AG04449 (cell line): ENCODE results near the gene CACNA1G.

Source experiments
- CTCF ChIA-PET: fragments of 350-600 bp; formaldehyde crosslinking; extraction: SDS; loops from one replicate; lab custom pipeline; 2021; ENCODE audit warnings: antibody characterized with exemption; lab: Yijun Ruan, JAX
- POLR2A ChIA-PET: fragments of 400-600, 350-600 bp; formaldehyde crosslinking; extraction: SDS; loops from one replicate; lab custom pipeline; 2020; ENCODE audit warnings: antibody characterized with exemption, inconsistent platforms; lab: Yijun Ruan, JAX
- DNase-seq: peaks from one replicate; pipeline ENCODE4 v3.0.0-alpha.2; 2010; ENCODE audit warnings: low read depth, low spot score
- H3K4me3 ChIP-seq: 2 replicates; pipeline ENCODE4 v1.5.1; 2011; ENCODE audit warnings: low read depth, mild to moderate bottlenecking, control low read depth, low read length
- CTCF ChIP-seq: IDR thresholded peaks from one replicate; pipeline ENCODE4 v1.5.1; 2011; ENCODE audit warnings: mild to moderate bottlenecking, moderate library complexity, low read length, control low read depth, inconsistent platforms; ENCODE audit not compliant: insufficient read depth; ENCODE audit errors: missing control alignments

CACNA1G gene

GRCh38 chr17:50568659-50569058 is 8.1 kb downstream of the CACNA1G start:
- no peak overlapping the region for H3K4me3 ChIP-seq
- no peak for DNase-seq
- POLR2A ChIA-PET = no interaction called here
- no peak for TF ChIP-seq CTCF
- CTCF ChIA-PET = interaction anchor here (1.0 to 1.9 kb wide), 2 partner anchors 18 to 127 kb away, joined by 3 to 5 read pairs; no protein-coding TSS in a partner anchor

- ChIA-PET CTCF (interaction anchor here (0.6 to 2.2 kb wide), 3 partner anchors 18 to 57 kb away, joined by 3 to 8 read pairs (median 4); no protein-coding TSS in a partner anchor), POLR2A (no interaction called here)
- H3K4me3 ChIP-seq = no peak overlapping the region
- no peak for DNase-seq
- TF ChIP-seq CTCF = no peak
Measured at GRCh38 chr17:50569592-50569991, 9.1 kb downstream of the CACNA1G start.

GRCh38 chr17:50570032-50570431 is 9.5 kb downstream of the CACNA1G start:
- ChIA-PET POLR2A (no interaction called here), CTCF (interaction anchor here (0.6 to 2.2 kb wide), 3 partner anchors 18 to 56 kb away, joined by 3 to 8 read pairs (median 4); no protein-coding TSS in a partner anchor)
- TF ChIP-seq CTCF = no peak
- no peak overlapping the region for H3K4me3 ChIP-seq
- DNase-seq = no peak

- no peak for TF ChIP-seq CTCF
Measured at GRCh38 chr17:50570528-50570927, 10.0 kb downstream of the CACNA1G start.

GRCh38 chr17:50571681-50572080 is 11.2 kb downstream of the CACNA1G start:
- ChIA-PET CTCF (interaction anchor here (2.2 kb wide), 2 partner anchors 21 to 22 kb away, joined by 7 to 8 read pairs; no protein-coding TSS in a partner anchor), POLR2A (no interaction called here)
- no peak for DNase-seq
- no peak overlapping the region for H3K4me3 ChIP-seq
- no peak for TF ChIP-seq CTCF

More at GRCh38 chr17:50570528-50570927, 10.0 kb downstream of the CACNA1G start:
- no peak overlapping the region for H3K4me3 ChIP-seq
- POLR2A ChIA-PET = no interaction called here
- no peak for DNase-seq
- CTCF ChIA-PET = interaction anchor here (0.6 to 2.2 kb wide), 2 partner anchors 20 to 56 kb away, joined by 3 to 8 read pairs; no protein-coding TSS in a partner anchor

GRCh38 chr17:50572541-50572940 is 12.0 kb downstream of the CACNA1G start:
- ChIA-PET POLR2A (no interaction called here), CTCF (interaction anchor here (1.1 to 2.2 kb wide), 6 partner anchors 20 to 98 kb away, joined by 3 to 7 read pairs (median 4); no protein-coding TSS in a partner anchor)
- no peak overlapping the region for H3K4me3 ChIP-seq
- DNase-seq = no peak
- TF ChIP-seq CTCF = no peak
